ENCODE measurements around the gene MAP4K4.

The MAP4K4 gene

GRCh38 chr2:101693991-101694588 lies 3.4 kb upstream of the MAP4K4 start:
- no peak for DNase-seq

GRCh38 chr2:101696272-101697123 lies 1.0 kb upstream of the MAP4K4 start:
- DNase-seq = no peak

DNA sequence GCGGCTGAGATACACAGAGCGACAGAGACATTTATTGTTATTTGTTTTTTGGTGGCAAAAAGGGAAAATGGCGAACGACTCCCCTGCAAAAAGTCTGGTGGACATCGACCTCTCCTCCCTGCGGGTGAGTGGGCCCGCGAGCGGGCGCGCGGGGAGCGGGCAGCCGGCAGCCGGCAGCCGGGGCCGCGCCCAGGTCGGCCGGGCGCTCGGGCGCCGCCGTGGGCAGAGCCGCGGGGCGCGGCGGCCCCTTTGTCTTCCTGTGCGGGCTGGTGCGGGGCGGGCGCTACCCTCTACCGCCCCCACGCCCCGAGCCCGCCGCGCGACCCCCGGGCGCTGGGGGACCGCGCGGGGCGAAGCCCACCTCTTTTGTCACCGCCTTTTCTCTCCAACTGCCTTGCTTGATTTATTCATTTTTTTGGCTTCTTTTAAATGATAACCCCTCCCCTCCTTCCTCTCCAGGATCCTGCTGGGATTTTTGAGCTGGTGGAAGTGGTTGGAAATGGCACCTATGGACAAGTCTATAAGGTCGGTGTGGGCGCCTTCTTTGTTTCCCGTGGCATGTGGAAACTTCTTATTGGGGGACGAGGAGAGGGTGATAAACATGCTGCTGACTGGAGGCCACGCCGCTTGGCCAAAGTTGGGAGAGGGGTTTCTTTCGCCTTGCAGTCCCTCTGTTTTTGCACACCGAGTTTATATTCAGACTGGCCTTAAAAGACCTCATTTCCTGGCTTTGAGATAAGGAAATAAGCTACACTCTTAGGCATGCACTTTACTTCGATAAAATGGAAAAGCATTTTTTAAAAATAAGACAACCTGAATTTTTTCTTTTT lies 722 bp downstream of the MAP4K4 start:
- no peak for DNase-seq

DNA sequence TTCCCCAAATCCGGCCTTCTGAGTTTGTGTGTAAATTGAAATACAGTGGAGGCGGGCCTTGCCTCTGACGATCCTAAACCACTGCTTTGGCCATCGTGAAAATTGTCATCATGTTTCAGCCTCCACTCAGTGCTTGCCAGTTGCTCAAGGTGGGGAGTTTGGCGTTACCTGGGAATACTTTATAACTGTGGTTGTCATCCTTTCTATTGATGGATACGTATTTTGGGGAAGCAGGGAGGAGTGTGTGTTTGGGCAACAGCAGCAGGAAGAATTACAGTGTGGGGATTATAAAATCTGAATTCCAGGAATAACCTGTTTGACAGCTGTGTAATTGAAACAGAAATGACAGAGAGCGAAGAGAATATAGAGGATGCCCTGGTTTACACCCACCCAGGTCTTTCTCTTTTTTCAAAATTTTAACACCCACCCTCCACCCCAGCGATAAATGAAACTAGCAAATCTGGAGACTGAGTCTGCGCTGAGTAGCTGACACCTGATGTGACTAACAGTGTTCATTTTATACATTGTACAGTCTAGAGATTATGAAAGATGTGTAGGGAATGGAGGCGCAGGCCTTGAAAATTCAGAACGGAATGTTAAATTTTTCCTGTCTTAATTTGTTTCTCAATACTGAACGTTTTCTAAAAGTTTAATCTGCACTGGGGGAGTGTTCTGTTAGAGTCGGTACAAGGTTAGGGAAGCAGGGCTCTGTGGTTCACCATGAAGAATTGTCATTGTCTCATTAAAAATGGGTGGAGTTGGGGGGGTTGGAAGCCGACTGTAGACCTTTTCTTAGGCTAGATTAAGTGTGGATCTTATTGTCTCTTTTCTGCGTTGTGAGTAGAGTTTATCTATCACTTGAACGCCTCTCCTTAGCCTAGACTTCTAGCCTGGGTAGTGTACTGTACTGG lies 1.6 kb downstream of the MAP4K4 start:
- no peak for DNase-seq

- no peak for DNase-seq
Measured at GRCh38 chr2:101699755-101700461, 2.4 kb downstream of the MAP4K4 start.

DNA sequence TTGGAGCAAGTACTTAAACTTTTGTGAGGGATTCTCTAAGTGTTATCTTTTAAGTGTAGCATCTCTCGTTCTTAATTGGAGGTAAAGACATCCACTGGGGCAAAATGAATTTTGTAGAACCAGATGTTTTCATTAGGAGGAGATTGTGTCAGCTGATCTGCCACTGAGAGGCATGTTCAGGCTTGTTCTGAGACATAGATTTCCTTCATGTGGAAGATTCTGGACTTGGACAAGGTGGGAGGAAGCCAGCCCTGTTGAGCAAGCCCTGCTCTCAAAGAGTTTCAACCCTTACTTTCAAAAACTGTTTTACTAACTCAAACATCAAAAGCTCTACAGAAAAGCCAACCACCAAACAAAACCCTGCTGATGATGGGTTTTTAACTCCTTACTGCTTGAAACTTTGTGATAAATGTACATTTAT lies 6.5 kb downstream of the MAP4K4 start:
- DNase-seq = no peak

GRCh38 chr2:101704816-101705578 lies 7.5 kb downstream of the MAP4K4 start:
- no peak for DNase-seq

DNA sequence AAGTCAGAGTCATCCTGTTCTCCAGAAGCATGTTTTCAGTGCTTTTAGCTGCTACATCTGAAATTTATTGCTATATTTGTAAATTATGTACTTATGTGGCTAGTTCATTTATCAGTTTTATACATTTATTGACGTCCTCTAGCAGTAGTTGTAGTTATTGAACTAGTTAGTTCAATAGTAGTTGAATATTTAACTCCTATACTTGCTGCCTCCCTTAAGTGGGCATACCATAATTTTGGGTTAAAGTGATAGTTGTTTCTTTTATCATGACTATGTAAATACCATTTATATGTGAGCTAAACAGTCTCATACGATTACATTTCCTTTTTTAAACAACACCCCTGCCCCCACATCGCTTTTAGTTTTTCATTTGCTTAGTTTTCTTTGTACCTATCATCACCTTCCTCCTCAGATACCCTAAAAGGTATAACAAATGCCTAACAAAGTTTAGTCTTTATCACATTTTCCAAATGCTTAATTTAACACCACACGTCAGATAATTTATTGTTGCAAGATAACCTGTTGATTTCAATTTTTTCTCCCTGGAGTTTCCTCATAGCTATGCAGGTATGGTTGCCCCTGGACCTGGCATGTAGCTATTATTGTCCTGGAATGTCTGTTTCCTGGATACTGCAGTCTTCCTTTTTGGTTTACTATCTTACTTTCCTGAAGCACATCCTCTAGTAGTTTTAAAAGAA lies 8.8 kb downstream of the MAP4K4 start:
- no peak for DNase-seq

- DNase-seq = no peak
Measured at GRCh38 chr2:101706819-101707177, 9.3 kb downstream of the MAP4K4 start.

DNA sequence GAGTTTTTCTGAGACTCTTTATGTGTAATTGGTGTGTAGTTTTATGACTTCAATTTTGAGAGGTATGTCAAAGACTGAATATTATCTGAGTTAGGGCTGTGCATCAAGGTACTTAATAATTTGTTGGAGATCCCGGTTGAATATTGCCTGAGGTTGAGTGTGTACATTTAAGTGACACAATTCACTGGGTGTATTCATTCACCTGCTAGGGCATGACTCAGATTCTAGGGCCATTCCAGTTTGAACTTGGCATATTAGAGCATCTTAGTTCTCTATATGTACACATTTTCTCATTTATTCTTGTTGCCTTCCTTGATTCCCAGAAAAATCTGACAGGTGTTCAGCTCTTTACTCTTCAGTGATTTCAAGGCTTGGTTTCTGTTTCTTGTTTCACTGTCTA lies 12.5 kb downstream of the MAP4K4 start:
- no peak for DNase-seq

DNA sequence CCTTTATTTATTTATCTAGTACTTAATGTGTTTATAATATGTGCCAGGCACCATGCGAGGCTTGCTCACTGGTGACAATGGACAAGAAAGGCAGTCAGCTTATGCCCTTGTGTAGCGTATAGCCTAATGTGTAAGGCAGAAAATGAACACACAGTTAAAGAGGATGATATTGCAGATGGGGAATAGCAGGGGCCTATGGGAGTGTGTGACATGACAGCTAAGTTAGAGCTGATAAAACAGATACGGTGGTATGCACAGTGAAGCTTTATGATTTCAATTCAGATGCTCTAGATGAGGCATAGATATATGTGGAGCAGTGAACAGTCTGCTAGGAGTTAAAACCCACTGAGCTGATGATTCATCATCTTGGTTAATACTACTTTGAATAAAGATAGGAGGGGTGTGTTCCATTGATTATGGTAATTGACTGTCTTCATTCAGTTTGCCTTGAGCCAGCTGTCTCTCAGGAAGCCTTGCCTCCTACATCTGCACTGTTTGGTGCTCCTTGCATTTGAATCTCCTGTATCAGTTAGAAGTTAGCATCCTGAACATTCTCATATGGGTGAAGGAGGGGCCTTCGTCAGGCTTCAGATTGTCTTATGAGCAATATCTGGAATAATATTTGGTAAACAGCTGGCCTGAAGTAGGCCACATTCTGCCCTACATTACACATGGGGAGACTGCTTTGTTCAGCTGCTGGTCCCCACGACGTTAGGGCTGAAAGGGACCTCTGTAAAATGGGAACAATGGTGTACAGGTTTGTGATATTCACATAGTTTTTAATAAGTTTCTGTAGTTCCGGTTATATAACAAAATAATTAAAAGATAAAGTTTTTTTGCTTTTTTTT lies 13.2 kb downstream of the MAP4K4 start:
- DNase-seq = no peak

- DNase-seq = no peak
Measured at GRCh38 chr2:101714118-101714517, 16.6 kb downstream of the MAP4K4 start.

DNA sequence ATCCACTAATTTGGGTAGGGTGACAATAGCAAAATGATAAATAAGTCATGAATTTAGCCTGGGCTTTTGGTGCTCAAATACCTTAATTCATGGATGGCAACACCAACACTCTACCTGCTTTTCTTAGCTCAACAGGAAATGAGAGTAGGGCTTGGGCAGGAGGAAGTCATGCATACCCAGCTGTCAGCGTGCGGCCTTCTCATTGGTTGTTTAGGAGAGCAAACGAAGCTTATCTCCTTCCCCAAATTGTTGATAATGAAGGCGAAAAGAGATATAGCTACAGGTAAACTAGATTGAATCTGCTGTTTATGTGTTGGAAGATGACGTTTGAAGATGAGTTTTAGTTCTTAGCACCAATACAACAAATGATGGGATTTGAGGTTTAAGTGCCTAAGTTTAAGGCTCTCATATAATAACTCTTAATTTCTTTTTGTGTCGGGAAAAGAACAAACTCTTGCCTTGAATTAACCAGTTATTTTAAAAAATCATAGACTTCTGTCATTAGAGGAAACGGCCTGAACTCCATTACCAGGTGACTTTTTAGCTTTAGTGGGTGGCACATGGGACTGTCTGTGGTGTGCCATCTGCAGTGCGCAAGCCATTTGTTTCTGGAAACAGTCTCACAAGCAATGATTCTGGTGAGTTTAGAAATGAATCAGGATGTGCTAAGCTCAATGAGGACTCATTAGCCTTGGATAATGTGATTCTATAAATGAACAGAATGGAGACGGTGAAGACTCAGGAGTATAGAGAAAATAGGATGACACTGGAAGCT lies 19.8 kb downstream of the MAP4K4 start:
- no peak for DNase-seq

- no peak for DNase-seq
Measured at GRCh38 chr2:101718479-101718878, 21.0 kb downstream of the MAP4K4 start.

DNA sequence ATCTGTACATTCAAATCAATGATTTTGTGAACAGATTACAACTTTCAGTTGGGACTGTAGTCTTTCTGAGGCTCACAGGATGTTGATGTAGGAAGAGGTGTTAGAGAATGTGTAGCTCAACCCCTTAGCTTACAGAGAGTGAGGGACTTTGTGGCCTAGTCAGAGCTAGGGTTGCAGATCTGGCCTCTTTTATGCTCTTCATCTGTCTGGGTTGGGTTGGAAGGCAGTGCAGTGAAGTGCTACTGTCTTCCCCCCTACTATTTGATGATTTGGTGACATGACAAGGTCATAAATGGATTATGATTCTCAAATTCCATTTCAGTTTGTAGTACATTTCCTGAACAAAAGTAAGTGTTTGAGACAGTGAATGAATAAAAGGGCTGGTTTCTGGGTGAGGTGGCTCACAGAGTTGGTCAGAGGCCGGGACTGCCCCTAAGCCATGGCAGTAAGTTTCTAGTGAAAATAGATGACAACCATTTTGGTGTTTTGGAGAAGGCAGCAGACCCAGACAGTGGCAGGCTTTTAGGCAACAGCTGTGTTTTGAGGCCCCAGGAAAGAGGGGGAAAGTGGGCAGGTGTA lies 21.6 kb downstream of the MAP4K4 start:
- no peak for DNase-seq

DNA sequence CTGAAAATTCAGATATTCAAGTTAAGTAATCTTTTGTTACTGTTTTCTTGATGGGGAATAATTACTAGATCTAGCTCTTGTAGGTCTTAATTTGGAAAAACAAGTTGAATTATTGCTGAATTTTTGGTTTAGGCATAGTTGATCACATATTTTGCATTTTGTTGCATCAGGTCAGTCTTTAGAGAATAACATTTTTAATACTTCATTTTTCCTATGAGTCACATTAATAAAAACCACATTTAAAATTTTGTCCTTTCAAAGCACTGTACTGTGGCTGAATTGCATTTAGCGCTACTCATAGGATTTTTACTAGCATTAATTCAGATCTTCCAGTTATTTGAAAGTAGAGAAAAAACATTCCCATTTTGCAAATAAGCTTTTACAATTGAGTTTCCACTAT lies 23.2 kb downstream of the MAP4K4 start:
- DNase-seq = no peak

DNA sequence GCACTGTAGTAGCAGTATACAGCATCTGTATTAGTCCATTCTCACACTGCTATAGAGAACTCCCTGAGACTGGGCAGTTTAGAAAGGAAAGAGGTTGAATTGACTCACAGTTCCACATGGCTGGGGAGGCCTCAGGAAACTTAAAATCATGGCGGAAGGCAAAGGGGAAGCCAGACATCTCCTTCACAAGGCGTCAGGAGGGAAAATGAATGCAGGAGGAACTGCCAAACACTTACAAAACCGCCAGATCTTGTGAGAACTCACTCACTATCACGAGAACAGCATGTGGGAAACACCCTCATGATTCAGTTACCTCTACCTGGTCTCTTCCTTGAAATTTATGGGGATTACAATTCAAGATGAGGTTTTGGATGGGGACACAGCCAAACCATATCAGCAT lies 25.4 kb downstream of the MAP4K4 start:
- no peak for DNase-seq

- DNase-seq = no peak
Measured at GRCh38 chr2:101723371-101724124, 26.0 kb downstream of the MAP4K4 start.
